Measurements from ENCODE around the gene B3GLCT. TPM values are rescaled to one million over a fixed set of nuclear protein-coding genes. Genes with fewer than 3 reads are reported as not detected.

Gene B3GLCT
- total and polyA plus RNA-seq, 2 of the 13 experiments (the other 11 are each of a cell fraction or from before 2014, with no cell fraction given): 2.0 to 7.1 TPM

DNA sequence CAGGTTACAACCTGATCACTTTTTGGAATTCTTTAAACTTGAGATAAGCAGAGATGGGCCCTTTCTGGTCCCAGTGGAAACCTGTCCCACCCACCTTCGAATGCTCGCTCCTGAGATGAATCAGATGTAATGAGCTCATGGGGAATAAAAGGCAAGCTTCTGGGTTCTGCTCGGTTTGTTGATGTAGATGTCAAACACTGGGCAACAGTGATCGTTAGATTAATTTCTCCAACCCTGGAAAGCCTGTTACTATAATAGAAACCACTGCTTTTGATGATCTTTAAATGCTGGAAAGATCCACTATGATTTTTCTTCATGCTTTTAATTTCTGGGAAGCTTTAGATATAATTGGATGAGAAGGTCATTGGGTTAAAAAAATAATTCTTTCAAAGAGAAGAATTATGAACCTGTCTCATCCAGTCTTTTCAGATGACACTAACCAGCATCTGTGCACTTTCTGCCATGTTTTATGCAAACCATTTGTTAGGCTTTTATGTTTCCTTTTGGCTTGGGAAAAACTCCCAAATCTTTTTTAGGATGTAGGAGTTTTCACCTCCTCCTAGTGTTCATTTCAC lies 49.3 kb downstream of the B3GLCT start:
- Histone ChIP-seq H4K20me1 (ENCODE audit: insufficient read depth, low read length) (no peaks in the 10 kb centered on the region), H3K9ac (ENCODE audit: insufficient read depth, low read depth, low read length) (no peak overlapping the region), H3K27ac (ENCODE audit: extremely low read length, insufficient read depth, low read length) (no peak overlapping the region), H2AFZ (ENCODE audit: low read length) (no peak overlapping the region), H3K9me3 (ENCODE audit: low read length) (no peaks in the 10 kb centered on the region), H3K4me2 (ENCODE audit: low read depth, low read length) (no peak overlapping the region), H3K36me3 (replicated peaks in 1 of 2; ENCODE audit: control insufficient read depth in 1 of 2, insufficient read depth in 2 of 2, low read length in 2 of 2) (no peaks in the 10 kb centered on the region), H3K27me3 (ENCODE audit: control insufficient read depth in 1 of 2, insufficient read depth in 2 of 2, low read length in 2 of 2) (no peaks in the 10 kb centered on the region; a peak in 1 of 5 replicates), H3K4me3 (replicated peaks in 1 of 3; ENCODE audit: insufficient read depth in 1 of 3, low read depth in 2 of 3, low read length in 3 of 3) (no peak overlapping the region), H3K79me2 (ENCODE audit: insufficient read depth, low read length) (no peaks in the 10 kb centered on the region), H3K4me1 (ENCODE audit: insufficient read depth, low read length) (no peaks in the 10 kb centered on the region)
- 82% methylated on average over 4 of the region's 4 CpGs for WGBS (ENCODE audit: low lambda C conversion rate)
- BruUV-seq (replicated peaks): no TSS peak
- ChIA-PET POLR2A (no interaction called here), CTCF (ENCODE audit: low intra/inter-chr PET ratio, low total read pairs) (no interaction called here)
- FAIRE-seq: no peak
- in situ Hi-C loops (cut with HindIII; ENCODE audit: extremely low pct_ligation_motif_present, low pct_unique_long_range_greater_than_20kb) (loop anchor here (25.0 kb wide), 1 partner anchor 488 kb away; the partner anchor contains the start of gene RXFP2), intact Hi-C loops (cut with micrococcal nuclease; ENCODE audit: unreplicated experiment) (loop anchor here (2.0 kb wide), 1 partner anchor 70 kb away; no protein-coding TSS in a partner anchor)
- no peak for ATAC-seq
- no peak for DNase-seq (ENCODE audit: low spot score)
- TF ChIP-seq ZFP90 (CRISPR knock-in tag; IDR thresholded peaks at IDR 0.05; ENCODE audit: borderline replicate concordance) (no peak), POLR2AphosphoS2 (IDR thresholded peaks at IDR 0.05; ENCODE audit: low read depth, low read length) (no peak), ZNF562 (CRISPR knock-in tag; IDR thresholded peaks at IDR 0.05; ENCODE audit: borderline replicate concordance) (no peak), GATAD2A (CRISPR knock-in tag; IDR thresholded peaks at IDR 0.05) (no peak), TBL1XR1 (IDR thresholded peaks at IDR 0.05; ENCODE audit: borderline replicate concordance, low read length, partially characterized antibody) (no peak), ZNF674 (CRISPR knock-in tag; IDR thresholded peaks at IDR 0.05; ENCODE audit: low read depth) (no peak), ZNF614 (CRISPR knock-in tag; IDR thresholded peaks at IDR 0.05; ENCODE audit: borderline replicate concordance) (no peak), ZSCAN20 (CRISPR knock-in tag; IDR thresholded peaks at IDR 0.05; ENCODE audit: borderline replicate concordance) (no peak), ZNF274 (CRISPR knock-in tag; IDR thresholded peaks at IDR 0.05) (no peak)
- TF ChIP-seq, protein P1, sequence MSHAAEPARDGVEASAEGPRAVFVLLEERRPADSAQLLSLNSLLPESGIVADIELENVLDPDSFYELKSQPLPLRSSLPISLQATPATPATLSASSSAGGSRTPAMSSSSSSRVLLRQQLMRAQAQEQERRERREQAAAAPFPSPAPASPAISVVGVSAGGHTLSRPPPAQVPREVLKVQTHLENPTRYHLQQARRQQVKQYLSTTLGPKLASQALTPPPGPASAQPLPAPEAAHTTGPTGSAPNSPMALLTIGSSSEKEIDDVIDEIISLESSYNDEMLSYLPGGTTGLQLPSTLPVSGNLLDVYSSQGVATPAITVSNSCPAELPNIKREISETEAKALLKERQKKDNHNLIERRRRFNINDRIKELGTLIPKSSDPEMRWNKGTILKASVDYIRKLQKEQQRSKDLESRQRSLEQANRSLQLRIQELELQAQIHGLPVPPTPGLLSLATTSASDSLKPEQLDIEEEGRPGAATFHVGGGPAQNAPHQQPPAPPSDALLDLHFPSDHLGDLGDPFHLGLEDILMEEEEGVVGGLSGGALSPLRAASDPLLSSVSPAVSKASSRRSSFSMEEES (CRISPR knock-in tag; IDR thresholded peaks at IDR 0.05): no peak
- TF ChIP-seq, protein P2, sequence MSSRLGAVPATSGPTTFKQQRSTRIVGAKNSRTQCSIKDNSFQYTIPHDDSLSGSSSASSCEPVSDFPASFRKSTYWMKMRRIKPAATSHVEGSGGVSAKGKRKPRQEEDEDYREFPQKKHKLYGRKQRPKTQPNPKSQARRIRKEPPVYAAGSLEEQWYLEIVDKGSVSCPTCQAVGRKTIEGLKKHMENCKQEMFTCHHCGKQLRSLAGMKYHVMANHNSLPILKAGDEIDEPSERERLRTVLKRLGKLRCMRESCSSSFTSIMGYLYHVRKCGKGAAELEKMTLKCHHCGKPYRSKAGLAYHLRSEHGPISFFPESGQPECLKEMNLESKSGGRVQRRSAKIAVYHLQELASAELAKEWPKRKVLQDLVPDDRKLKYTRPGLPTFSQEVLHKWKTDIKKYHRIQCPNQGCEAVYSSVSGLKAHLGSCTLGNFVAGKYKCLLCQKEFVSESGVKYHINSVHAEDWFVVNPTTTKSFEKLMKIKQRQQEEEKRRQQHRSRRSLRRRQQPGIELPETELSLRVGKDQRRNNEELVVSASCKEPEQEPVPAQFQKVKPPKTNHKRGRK (CRISPR knock-in tag; IDR thresholded peaks at IDR 0.05): no peak
